ENCODE results near the gene LRRC45. TPM values are rescaled to one million over a fixed set of nuclear protein-coding genes. Genes with fewer than 3 reads are reported as not detected.

LRRC45 gene
- polyA plus RNA-seq, 1 donor: 10.4 TPM

Other genes starting within 250 kb of the LRRC45 start
- gene GCGR, start 219.2 kb upstream of the LRRC45 start, polyA plus RNA-seq (ENCODE audit: insufficient read length): 9.2 TPM
- 65.0 TPM for gene MCRIP1, start 190.0 kb upstream of the LRRC45 start, polyA plus RNA-seq (ENCODE audit: insufficient read length)
- 0.22 TPM for gene PPP1R27, start 188.3 kb upstream of the LRRC45 start, polyA plus RNA-seq (ENCODE audit: insufficient read length)
- gene P4HB, start 162.8 kb upstream of the LRRC45 start, polyA plus RNA-seq (ENCODE audit: insufficient read length): 425 TPM
- gene ARHGDIA, start 152.0 kb upstream of the LRRC45 start, polyA plus RNA-seq (ENCODE audit: insufficient read length): 149 TPM
- 70.2 TPM for gene ALYREF, start 131.7 kb upstream of the LRRC45 start, polyA plus RNA-seq (ENCODE audit: insufficient read length)
- 62.1 TPM for gene ANAPC11, start 131.6 kb upstream of the LRRC45 start, polyA plus RNA-seq (ENCODE audit: insufficient read length)
- 0.90 TPM for gene NPB, start 121.1 kb upstream of the LRRC45 start, polyA plus RNA-seq (ENCODE audit: insufficient read length)
- 41.5 TPM for gene PCYT2, start 111.9 kb upstream of the LRRC45 start, polyA plus RNA-seq (ENCODE audit: insufficient read length)
- gene SIRT7, start 105.1 kb upstream of the LRRC45 start, polyA plus RNA-seq (ENCODE audit: insufficient read length): 15.0 TPM
- gene MAFG, start 95.6 kb upstream of the LRRC45 start, polyA plus RNA-seq (ENCODE audit: insufficient read length): 12.1 TPM
- gene PYCR1, start 86.0 kb upstream of the LRRC45 start, polyA plus RNA-seq (ENCODE audit: insufficient read length): 19.9 TPM
- 0.18 TPM for gene MYADML2, start 76.1 kb upstream of the LRRC45 start, polyA plus RNA-seq (ENCODE audit: insufficient read length)
- 2.2 TPM for gene NOTUM, start 62.1 kb upstream of the LRRC45 start, polyA plus RNA-seq (ENCODE audit: insufficient read length)
- gene ASPSCR1, start 45.7 kb upstream of the LRRC45 start, polyA plus RNA-seq (ENCODE audit: insufficient read length): 25.3 TPM
- 34.4 TPM for gene CENPX, start 427 bp upstream of the LRRC45 start, polyA plus RNA-seq (ENCODE audit: insufficient read length)
- 10.1 TPM for gene RAC3, start 8.4 kb downstream of the LRRC45 start, polyA plus RNA-seq (ENCODE audit: insufficient read length)
- 69.8 TPM for gene DCXR, start 14.4 kb downstream of the LRRC45 start, polyA plus RNA-seq (ENCODE audit: insufficient read length)
- gene RFNG, start 28.5 kb downstream of the LRRC45 start, polyA plus RNA-seq (ENCODE audit: insufficient read length): 37.3 TPM
- gene GPS1, start 28.6 kb downstream of the LRRC45 start, polyA plus RNA-seq (ENCODE audit: insufficient read length): 102 TPM
- 74.1 TPM for gene DUS1L, start 42.5 kb downstream of the LRRC45 start, polyA plus RNA-seq (ENCODE audit: insufficient read length)
- 34.3 TPM for gene FASN, start 74.9 kb downstream of the LRRC45 start, polyA plus RNA-seq (ENCODE audit: insufficient read length)
- 73.9 TPM for gene CCDC57, start 189.5 kb downstream of the LRRC45 start, polyA plus RNA-seq (ENCODE audit: insufficient read length)
- gene SLC16A3, start 205.7 kb downstream of the LRRC45 start, polyA plus RNA-seq (ENCODE audit: insufficient read length): 5.6 TPM

Data from left kidney (tissue), 1 donor.